Testis (tissue), 3 donors: ENCODE data around the gene RPEL1. TPM values are rescaled to one million over a fixed set of nuclear protein-coding genes. Genes with fewer than 3 reads are reported as not detected.
"Not testable (repeated sequence)": the region's sequence is repeated elsewhere in the genome, so short reads cannot be mapped to it uniquely, and the experiment has no call there.

ENCODE experiments used
- DNase-seq: peaks from one replicate; pipeline ENCODE4 v3.0.0-alpha.2; 2019
- H3K27ac ChIP-seq, 2 donors: fragments of 200-600 bp; sonication (generic); one replicate each; pipeline ENCODE4 v1.5.1; 2019
- H3K27me3 ChIP-seq: fragments of 200-600 bp; sonication (generic); one replicate; pipeline ENCODE4 v1.5.1; 2019
- H3K36me3 ChIP-seq: fragments of 200-600 bp; sonication (generic); one replicate; pipeline ENCODE4 v1.5.1; 2017; ENCODE audit warnings: low read depth; ENCODE audit errors: missing control alignments
- H3K4me1 ChIP-seq: fragments of 200-600 bp; sonication (generic); one replicate; pipeline ENCODE4 v1.5.1; 2019
- H3K4me3 ChIP-seq, 2 donors: fragments of 200-600 bp; sonication (generic); one replicate each; pipeline ENCODE4 v1.5.1; 2017 to 2019
- H3K9me3 ChIP-seq: fragments of 200-600 bp; sonication (generic); one replicate; pipeline ENCODE4 v1.5.1; 2017
- POLR2A ChIP-seq: fragments of 450-650 bp; IDR thresholded peaks from one replicate; pipeline ENCODE4 v1.6.1; 2017; ENCODE audit warnings: antibody characterized with exemption, mild to moderate bottlenecking, moderate library complexity
- WGBS, 2 donors: methylation state at CpG; one replicate each; pipeline ENCODE4 v1.1.5; 2018; 5-methylcytosine and 5-hydroxymethylcytosine counted together
- intact Hi-C: fragments of 100-400 bp; cut with DNase I; formaldehyde crosslinking; loops from one replicate; pipeline ENCODE4 v1.15.1; 2023; ENCODE audit warnings: low total_unique reads
- polyA plus RNA-seq: library from polyadenylated mRNA; stranded (reverse); fragments of 350-450 nt; fragmentation: Illumina TruSeq; extraction: RNeasy Lipid Tissue Mini Kit (QIAGEN cat#74804); gene quantifications from one replicate; pipeline ENCODE4 v1.2.3, GENCODE V29; 2014; ENCODE audit warnings: low read depth, low replicate concordance; ENCODE audit not compliant: insufficient read depth
- total RNA-seq, 2 donors: library from RNA; depleted of rRNA; stranded (reverse); fragments of >200 nt; gene quantifications; one replicate each; pipeline ENCODE4 v1.2.3, GENCODE V29; 2016
- TF ChIP-seq, protein P1 (sequence below), 3 experiments: fragments of 450-650 bp in 2 of 3; fragments of 200-600 bp in 1 of 3; sonication (generic) in 1 of 3; IDR thresholded peaks; one replicate each; pipeline ENCODE4 v1.5.1; 2016 to 2019; ENCODE audit warnings: antibody characterized with exemption in 3 of 3, mild to moderate bottlenecking in 2 of 3, moderate library complexity in 1 of 3

The RPEL1 gene
- total and polyA plus RNA-seq, 3 donors from 2014 or later, result not detected

GRCh38 chr10:103199488-103199887 is 46.2 kb upstream of the RPEL1 start:
- Histone ChIP-seq H3K4me3 (no peak overlapping the region), H3K9me3 (no peaks in the 10 kb centered on the region), H3K36me3 (no peaks in the 10 kb centered on the region), H3K4me1 (peaks cover 21% of the 10 kb centered on the region), H3K27me3 (no peaks in the 10 kb centered on the region), H3K27ac (no peak overlapping the region)
- DNase-seq, result no peak
- intact Hi-C loops, result no loop called here
- 92 to 98% methylated on average over 1 of the region's 1 CpG for WGBS, 2 donors
- TF ChIP-seq, protein P1, sequence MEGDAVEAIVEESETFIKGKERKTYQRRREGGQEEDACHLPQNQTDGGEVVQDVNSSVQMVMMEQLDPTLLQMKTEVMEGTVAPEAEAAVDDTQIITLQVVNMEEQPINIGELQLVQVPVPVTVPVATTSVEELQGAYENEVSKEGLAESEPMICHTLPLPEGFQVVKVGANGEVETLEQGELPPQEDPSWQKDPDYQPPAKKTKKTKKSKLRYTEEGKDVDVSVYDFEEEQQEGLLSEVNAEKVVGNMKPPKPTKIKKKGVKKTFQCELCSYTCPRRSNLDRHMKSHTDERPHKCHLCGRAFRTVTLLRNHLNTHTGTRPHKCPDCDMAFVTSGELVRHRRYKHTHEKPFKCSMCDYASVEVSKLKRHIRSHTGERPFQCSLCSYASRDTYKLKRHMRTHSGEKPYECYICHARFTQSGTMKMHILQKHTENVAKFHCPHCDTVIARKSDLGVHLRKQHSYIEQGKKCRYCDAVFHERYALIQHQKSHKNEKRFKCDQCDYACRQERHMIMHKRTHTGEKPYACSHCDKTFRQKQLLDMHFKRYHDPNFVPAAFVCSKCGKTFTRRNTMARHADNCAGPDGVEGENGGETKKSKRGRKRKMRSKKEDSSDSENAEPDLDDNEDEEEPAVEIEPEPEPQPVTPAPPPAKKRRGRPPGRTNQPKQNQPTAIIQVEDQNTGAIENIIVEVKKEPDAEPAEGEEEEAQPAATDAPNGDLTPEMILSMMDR (IDR thresholded peaks at IDR 0.05), result no peak
- TF ChIP-seq POLR2A, result no peak

DNA sequence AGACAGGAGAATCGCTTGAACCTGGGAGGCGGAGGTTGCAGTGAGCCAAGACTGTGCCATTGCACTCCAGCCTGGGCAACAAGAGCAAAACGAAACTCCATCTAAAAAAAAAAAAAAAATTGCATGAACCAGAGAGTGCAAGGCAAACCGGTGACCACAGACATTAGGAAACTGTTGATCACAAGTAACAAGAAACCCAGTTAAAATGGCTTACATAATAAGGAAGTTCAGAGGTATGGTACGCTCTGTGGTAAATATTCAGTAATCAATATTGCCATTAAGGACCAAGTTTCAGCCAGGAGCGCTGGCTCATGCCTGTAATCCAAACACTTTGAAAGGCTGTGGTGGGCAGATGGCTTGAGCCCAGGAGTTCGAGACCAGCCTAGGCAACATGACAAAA is 43.4 kb upstream of the RPEL1 start:
- intact Hi-C loops, result no loop called here
- no peaks in the 10 kb centered on the region for H3K9me3 ChIP-seq
- WGBS, 2 donors, result 91 to 92% methylated on average over 7 of the region's 7 CpGs

GRCh38 chr10:103203466-103203865 is 42.2 kb upstream of the RPEL1 start:
- Histone ChIP-seq H3K27me3 (no peaks in the 10 kb centered on the region), H3K4me3 (no peak overlapping the region), H3K27ac (no peak overlapping the region), H3K4me1 (peaks cover 5% of the 10 kb centered on the region), H3K9me3 (no peaks in the 10 kb centered on the region), H3K36me3 (no peaks in the 10 kb centered on the region)
- intact Hi-C loops, result no loop called here
- DNase-seq, result no peak
- WGBS, 2 donors, result 93 to 99% methylated on average over 3 of the region's 3 CpGs
- TF ChIP-seq, protein P1 (IDR thresholded peaks at IDR 0.05), result no peak
- TF ChIP-seq POLR2A, result no peak

More for the DNA sequence above, 43.4 kb upstream of the RPEL1 start:
- no peak for DNase-seq
- H3K36me3 ChIP-seq, result no peaks in the 10 kb centered on the region
- peaks cover 12% of the 10 kb centered on the region for H3K4me1 ChIP-seq
- H3K27ac ChIP-seq, result no peak overlapping the region
- TF ChIP-seq, protein P1 (IDR thresholded peaks at IDR 0.05), result no peak
- no peak for TF ChIP-seq POLR2A
- H3K27me3 ChIP-seq, result no peaks in the 10 kb centered on the region
- H3K4me3 ChIP-seq, result no peak overlapping the region

GRCh38 chr10:103204353-103205255 is 41.1 kb upstream of the RPEL1 start:
- intact Hi-C loops, result no loop called here
- Histone ChIP-seq H3K36me3 (no peaks in the 10 kb centered on the region), H3K4me1 (peaks cover 5% of the 10 kb centered on the region), H3K4me3 (no peak overlapping the region), H3K27me3 (no peaks in the 10 kb centered on the region), H3K27ac (no peak overlapping the region), H3K9me3 (no peaks in the 10 kb centered on the region)
- no peak for TF ChIP-seq POLR2A
- TF ChIP-seq, protein P1 (IDR thresholded peaks at IDR 0.05), result no peak
- WGBS, 2 donors, result 60 to 61% methylated on average over 8 of the region's 8 CpGs
- no peak for DNase-seq

DNA sequence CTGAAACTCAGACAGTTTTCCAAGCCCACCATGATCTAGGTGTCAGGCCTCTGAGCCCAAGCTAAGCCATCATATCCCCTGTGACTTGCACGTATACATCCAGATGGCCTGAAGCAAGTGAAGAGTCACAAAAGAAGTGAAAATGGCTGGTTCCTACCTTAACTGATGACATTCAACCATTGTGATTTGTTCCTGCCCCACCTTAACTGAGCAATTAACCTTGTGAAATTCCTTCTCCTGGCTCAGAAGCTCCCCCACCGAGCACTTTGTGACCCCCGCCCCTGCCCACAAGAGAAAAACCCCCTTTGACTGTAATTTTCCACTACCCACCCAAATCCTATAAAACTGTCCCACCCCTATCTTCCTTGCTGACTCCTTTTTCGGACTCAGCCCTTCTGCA is 40.3 kb upstream of the RPEL1 start:
- H3K9me3 ChIP-seq, intact Hi-C loops, H3K27ac ChIP-seq, H3K4me1 ChIP-seq, DNase-seq, H3K4me3 ChIP-seq, H3K27me3 ChIP-seq, H3K36me3 ChIP-seq: not testable (repeated sequence)
- WGBS, 2 donors, result 85 to 86% methylated on average over 4 of the region's 4 CpGs

DNA sequence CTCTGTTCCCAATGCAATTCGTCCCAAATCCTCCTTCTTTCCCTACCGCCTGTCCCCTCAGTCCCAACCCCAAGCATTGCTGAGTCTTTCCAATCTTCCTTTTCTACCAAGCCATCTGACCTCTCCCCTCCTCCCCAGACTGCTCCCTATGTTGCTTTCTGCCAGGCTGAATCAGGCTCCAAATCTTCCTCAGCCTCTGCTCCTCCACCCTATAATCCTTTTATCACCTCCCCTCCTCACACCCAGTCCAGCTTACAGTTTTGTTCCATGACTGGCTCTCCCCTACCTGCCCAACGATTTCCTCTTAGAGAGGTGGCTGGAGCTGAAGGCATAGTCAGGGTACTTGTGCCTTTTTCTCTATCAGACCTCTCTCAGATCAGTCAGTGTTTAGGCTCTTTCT is 39.0 kb upstream of the RPEL1 start:
- 78 to 82% methylated on average over 3 of the region's 3 CpGs for WGBS, 2 donors
- H3K4me1 ChIP-seq, H3K27ac ChIP-seq, H3K27me3 ChIP-seq, intact Hi-C loops, H3K4me3 ChIP-seq, H3K36me3 ChIP-seq, H3K9me3 ChIP-seq, DNase-seq: not testable (repeated sequence)
